ENCODE results near the gene CAPN10. TPM values are rescaled to one million over a fixed set of nuclear protein-coding genes. Genes with fewer than 3 reads are reported as not detected.
"Not testable (repeated sequence)": the region's sequence is repeated elsewhere in the genome, so short reads cannot be mapped to it uniquely, and the experiment has no call there.

CAPN10 gene
- total and polyA plus RNA-seq, 8 donors: 20.8 to 36.6 (median 28.2) TPM

DNA sequence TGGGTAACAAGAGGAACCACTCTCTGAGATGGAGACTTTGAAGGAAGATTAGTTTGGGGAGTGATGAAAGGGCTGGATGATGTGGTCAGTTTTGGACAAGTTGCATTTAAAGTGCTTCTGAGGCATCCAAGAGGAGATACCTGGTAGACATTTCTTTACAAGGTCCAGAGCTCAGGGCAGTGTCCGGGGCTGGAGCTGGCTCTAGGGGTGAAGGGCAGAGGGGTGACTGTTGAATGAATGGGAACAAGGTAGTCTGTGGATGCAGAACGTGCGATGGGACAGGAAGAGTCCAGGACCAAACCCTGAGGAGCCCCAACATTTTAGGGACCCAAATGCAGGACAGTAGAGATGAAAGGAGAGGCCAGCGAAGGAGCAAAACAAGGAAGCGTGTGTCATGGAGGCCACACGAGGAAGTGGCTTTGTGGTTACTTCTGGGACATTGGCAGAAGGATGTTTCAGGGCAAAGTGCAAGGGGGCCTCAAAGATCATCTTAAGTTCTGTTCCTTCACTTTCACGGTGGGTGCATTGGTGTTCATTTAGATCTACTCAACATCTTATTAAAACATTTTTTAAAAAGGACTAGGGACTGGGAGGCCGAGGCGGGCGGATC is 25.2 kb downstream of the CAPN10 start:
- H3K27ac ChIP-seq: peak overlapping the region in 1 of 2 donors; percentile 53
- intact Hi-C loops (cut with DNase I): no loop called here
- no peak for DNase-seq
- peak; percentile 61 for ATAC-seq
- peaks cover 0 to 24% of the 10 kb centered on the region in 2 donors for H3K4me1 ChIP-seq
- H3K27me3 ChIP-seq: no peaks in the 10 kb centered on the region
- no peaks in the 10 kb centered on the region for H3K36me3 ChIP-seq
- TF ChIP-seq, protein P1, sequence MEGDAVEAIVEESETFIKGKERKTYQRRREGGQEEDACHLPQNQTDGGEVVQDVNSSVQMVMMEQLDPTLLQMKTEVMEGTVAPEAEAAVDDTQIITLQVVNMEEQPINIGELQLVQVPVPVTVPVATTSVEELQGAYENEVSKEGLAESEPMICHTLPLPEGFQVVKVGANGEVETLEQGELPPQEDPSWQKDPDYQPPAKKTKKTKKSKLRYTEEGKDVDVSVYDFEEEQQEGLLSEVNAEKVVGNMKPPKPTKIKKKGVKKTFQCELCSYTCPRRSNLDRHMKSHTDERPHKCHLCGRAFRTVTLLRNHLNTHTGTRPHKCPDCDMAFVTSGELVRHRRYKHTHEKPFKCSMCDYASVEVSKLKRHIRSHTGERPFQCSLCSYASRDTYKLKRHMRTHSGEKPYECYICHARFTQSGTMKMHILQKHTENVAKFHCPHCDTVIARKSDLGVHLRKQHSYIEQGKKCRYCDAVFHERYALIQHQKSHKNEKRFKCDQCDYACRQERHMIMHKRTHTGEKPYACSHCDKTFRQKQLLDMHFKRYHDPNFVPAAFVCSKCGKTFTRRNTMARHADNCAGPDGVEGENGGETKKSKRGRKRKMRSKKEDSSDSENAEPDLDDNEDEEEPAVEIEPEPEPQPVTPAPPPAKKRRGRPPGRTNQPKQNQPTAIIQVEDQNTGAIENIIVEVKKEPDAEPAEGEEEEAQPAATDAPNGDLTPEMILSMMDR (IDR thresholded peaks at IDR 0.05): no peak
- H3K4me3 ChIP-seq: no peak overlapping the region
- no peaks in the 10 kb centered on the region for H3K9me3 ChIP-seq

- no peaks in the 10 kb centered on the region for H3K36me3 ChIP-seq
- intact Hi-C loops (cut with DNase I): no loop called here
Measured at GRCh38 chr2:240613781-240614180, 27.2 kb downstream of the CAPN10 start.

DNA sequence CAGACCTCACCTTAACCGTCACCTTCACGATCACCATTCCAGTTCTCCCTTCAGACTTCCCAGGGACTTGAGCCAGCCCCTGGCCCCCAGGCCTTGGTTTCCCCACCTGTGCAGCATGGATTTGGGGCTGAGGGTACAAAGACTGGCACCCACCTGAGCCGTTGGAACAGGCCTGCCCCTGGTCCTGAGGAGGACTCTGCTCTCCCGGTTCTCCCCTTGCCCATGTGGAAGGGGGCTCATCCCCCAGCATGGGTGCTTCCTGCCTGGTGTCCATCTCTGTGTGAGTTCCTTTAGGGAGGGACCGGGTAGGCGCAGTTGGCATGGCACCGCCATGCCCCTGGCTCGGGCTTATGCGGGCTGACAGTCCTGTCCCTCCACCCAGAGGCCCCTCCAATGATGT is 27.9 kb downstream of the CAPN10 start:
- ATAC-seq: no peak
- Histone ChIP-seq H3K27me3 (no peaks in the 10 kb centered on the region), H3K36me3 (no peaks in the 10 kb centered on the region)

More at GRCh38 chr2:240613781-240614180, 27.2 kb downstream of the CAPN10 start:
- no peak for DNase-seq
- TF ChIP-seq, protein P1 (IDR thresholded peaks at IDR 0.05): no peak
- Histone ChIP-seq H3K4me1 (peaks cover 0 to 24% of the 10 kb centered on the region in 2 donors), H3K27ac (no peak overlapping the region), H3K27me3 (no peaks in the 10 kb centered on the region), H3K9me3 (peaks cover 0 to 3% of the 10 kb centered on the region in 2 donors), H3K4me3 (no peak overlapping the region)
- no peak for ATAC-seq

GRCh38 chr2:240615396-240615795 is 28.9 kb downstream of the CAPN10 start:
- Histone ChIP-seq H3K9me3 (peaks cover 0 to 3% of the 10 kb centered on the region in 2 donors), H3K4me1 (peaks cover 0 to 36% of the 10 kb centered on the region in 2 donors), H3K4me3 (no peak overlapping the region), H3K27ac (no peak overlapping the region), H3K27me3 (peaks cover 0 to 10% of the 10 kb centered on the region in 2 donors), H3K36me3 (no peaks in the 10 kb centered on the region)
- ATAC-seq (no peak), DNase-seq (peak in 1 of 4 donors; percentile 8)
- TF ChIP-seq, protein P1 (IDR thresholded peaks at IDR 0.05): no peak
- intact Hi-C loops (cut with DNase I): no loop called here

More for the DNA sequence above, 27.9 kb downstream of the CAPN10 start:
- H3K4me3 ChIP-seq: no peak overlapping the region
- TF ChIP-seq, protein P1 (IDR thresholded peaks at IDR 0.05): no peak
- H3K9me3 ChIP-seq: peaks cover 0 to 3% of the 10 kb centered on the region in 2 donors
- DNase-seq: peak in 1 of 4 donors; percentile 34
- peaks cover 0 to 26% of the 10 kb centered on the region in 2 donors for H3K4me1 ChIP-seq
- intact Hi-C loops (cut with DNase I): no loop called here
- no peak overlapping the region for H3K27ac ChIP-seq

GRCh38 chr2:240615820-240616547 is 29.4 kb downstream of the CAPN10 start:
- peaks cover 0 to 12% of the 10 kb centered on the region in 2 donors for H3K27me3 ChIP-seq
- peaks cover 0 to 3% of the 10 kb centered on the region in 2 donors for H3K9me3 ChIP-seq
- H3K4me1 ChIP-seq: peaks cover 0 to 42% of the 10 kb centered on the region in 2 donors
- H3K4me3 ChIP-seq: no peak overlapping the region
- ATAC-seq: no peak
- no peaks in the 10 kb centered on the region for H3K36me3 ChIP-seq
- intact Hi-C loops (cut with DNase I): no loop called here
- TF ChIP-seq, protein P1 (IDR thresholded peaks at IDR 0.05): no peak
- DNase-seq: peak in 2 of 4 donors; percentile 18 to 47
- no peak overlapping the region for H3K27ac ChIP-seq

DNA sequence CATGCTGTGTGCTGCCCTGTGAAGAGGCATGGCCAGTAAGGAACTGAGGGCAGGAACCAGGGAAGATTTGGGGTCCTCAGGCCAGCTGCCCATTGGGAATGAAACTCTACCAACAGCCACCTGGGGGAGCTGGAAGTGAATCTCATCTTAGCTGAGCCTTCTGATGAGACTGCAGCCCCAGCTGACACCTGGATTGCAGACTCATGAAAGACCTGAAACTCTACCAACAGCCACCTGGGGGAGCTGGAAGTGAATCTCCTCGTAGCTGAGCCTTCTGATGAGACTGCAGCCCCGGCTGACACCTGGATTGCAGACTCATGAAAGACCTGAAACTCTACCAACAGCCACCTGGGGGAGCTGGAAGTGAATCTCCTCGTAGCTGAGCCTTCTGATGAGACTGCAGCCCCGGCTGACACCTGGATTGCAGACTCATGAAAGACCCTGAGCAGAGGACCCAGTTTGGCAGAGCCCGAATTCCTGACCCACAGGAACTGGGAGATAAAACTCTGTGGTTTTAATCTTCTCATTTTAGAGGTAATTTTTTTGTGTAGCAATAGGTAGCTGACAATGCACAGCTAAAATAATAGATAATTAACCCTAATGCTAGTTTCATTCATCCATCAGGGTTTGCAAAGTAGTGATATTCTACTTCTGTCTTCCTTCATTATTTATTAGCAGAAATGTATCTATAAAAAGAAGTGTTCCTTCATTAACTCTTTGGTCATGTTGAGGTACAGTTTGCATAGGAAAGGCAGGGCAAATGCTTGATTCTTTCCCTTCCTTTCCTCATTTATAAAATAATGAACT is 30.5 kb downstream of the CAPN10 start:
- Histone ChIP-seq H3K4me1 (peaks cover 0 to 43% of the 10 kb centered on the region in 2 donors), H3K27me3 (peaks cover 0 to 12% of the 10 kb centered on the region in 2 donors)
- ATAC-seq; H3K4me3 ChIP-seq; H3K27ac ChIP-seq; H3K36me3 ChIP-seq; intact Hi-C loops (cut with DNase I); H3K9me3 ChIP-seq: not testable (repeated sequence)
- DNase-seq: peak in 1 of 4 donors; percentile 32
